DLD1 (cell line): ENCODE measurements around the gene TBX1.

ENCODE experiments used
- in situ Hi-C: cut with HindIII; loops from 2 replicates; pipeline ENCODE4 v1.10.0; 2017; ENCODE audit warnings: low sequenced_read_pairs

TBX1 gene

GRCh38 chr22:19751497-19752245 is 8.9 kb upstream of the TBX1 start:
- in situ Hi-C loops: no loop called here

- in situ Hi-C loops: no loop called here
Measured at GRCh38 chr22:19753090-19753842, 7.3 kb upstream of the TBX1 start.

- in situ Hi-C loops: no loop called here
Measured at GRCh38 chr22:19753996-19754700, 6.4 kb upstream of the TBX1 start.

- in situ Hi-C loops: loop anchor here (5.0 kb wide), 2 partner anchors 78 to 178 kb away; no protein-coding TSS in a partner anchor
Measured at GRCh38 chr22:19754701-19755144, 5.9 kb upstream of the TBX1 start.

- in situ Hi-C loops: loop anchor here (5.0 kb wide), 2 partner anchors 77 to 177 kb away; no protein-coding TSS in a partner anchor
Measured at GRCh38 chr22:19755145-19755710, 5.3 kb upstream of the TBX1 start.

GRCh38 chr22:19755722-19756287 is 4.8 kb upstream of the TBX1 start:
- in situ Hi-C loops: loop anchor here (5.0 kb wide), 2 partner anchors 76 to 176 kb away; no protein-coding TSS in a partner anchor

GRCh38 chr22:19756288-19757128 is 4.1 kb upstream of the TBX1 start:
- in situ Hi-C loops: loop anchor here (5.0 kb wide), 2 partner anchors 76 to 176 kb away; no protein-coding TSS in a partner anchor

GRCh38 chr22:19757140-19757984 is 3.2 kb upstream of the TBX1 start:
- in situ Hi-C loops: loop anchor here (5.0 kb wide), 2 partner anchors 75 to 175 kb away; no protein-coding TSS in a partner anchor

- in situ Hi-C loops: loop anchor here (5.0 kb wide), 2 partner anchors 74 to 174 kb away; no protein-coding TSS in a partner anchor
Measured at GRCh38 chr22:19757985-19758895, 2.3 kb upstream of the TBX1 start.

GRCh38 chr22:19758896-19759426 is 1.6 kb upstream of the TBX1 start:
- in situ Hi-C loops: loop anchor here (5.0 kb wide), 2 partner anchors 73 to 173 kb away; no protein-coding TSS in a partner anchor

GRCh38 chr22:19759427-19760057 is 1.0 kb upstream of the TBX1 start:
- in situ Hi-C loops: loop anchor here (5.0 kb wide), 2 partner anchors 73 to 173 kb away; no protein-coding TSS in a partner anchor

GRCh38 chr22:19760951-19761724 is 560 bp downstream of the TBX1 start:
- in situ Hi-C loops: no loop called here

- in situ Hi-C loops: no loop called here
Measured at GRCh38 chr22:19761725-19762567, 1.4 kb downstream of the TBX1 start.

GRCh38 chr22:19762568-19763457 is 2.2 kb downstream of the TBX1 start:
- in situ Hi-C loops: no loop called here
